ENCODE measurements around the gene ZNF681. TPM values are rescaled to one million over a fixed set of nuclear protein-coding genes. Genes with fewer than 3 reads are reported as not detected.
A peak's percentile ranks its signal among the peaks of the same experiment; 100 is the strongest.

The ZNF681 gene
- total and polyA plus RNA-seq, 2 of the 4 experiments (the other 2 are of a cell fraction): 0.15 to 0.54 TPM

DNA sequence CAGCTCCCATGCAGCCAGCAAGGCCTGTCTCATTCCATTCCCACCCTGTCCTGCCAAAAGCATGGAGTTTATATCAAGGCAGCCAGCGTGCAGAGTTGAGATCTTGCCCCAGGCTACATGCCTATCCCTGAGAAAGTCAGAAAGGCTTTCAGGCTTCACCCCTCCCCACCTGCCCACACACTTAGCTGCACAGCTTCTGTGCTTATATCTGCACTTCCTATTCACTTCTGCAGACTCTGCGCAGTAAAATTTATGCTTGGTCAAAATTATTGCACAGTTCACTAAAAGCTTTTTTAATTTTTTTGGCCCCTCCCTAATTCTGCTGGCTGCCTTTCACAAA, 59.2 kb downstream of the ZNF681 start:
- no CpG with 5 or more reads among the region's 2 CpGs for WGBS, 2 experiments (ENCODE audit: extremely low coverage in 2 of 2, insufficient read length in 1 of 2)
- H2AK5ac ChIP-seq (ENCODE audit: low read depth, low read length): no peak overlapping the region
- no peak overlapping the region for H3K27ac ChIP-seq (ENCODE audit: insufficient read depth, low read length)
- H3K14ac ChIP-seq (replicated peaks; ENCODE audit: low read depth, low read length): no peak overlapping the region
- POLR2A ChIA-PET (ENCODE audit: unreplicated experiment): no interaction called here
- no peak overlapping the region for H3K56ac ChIP-seq (ENCODE audit: extremely low read depth, insufficient read depth, low read length)
- no peak overlapping the region for H3K4ac ChIP-seq (ENCODE audit: low read depth, low read length)
- H2AK9ac ChIP-seq (replicated peaks; ENCODE audit: low read depth, low read length, poor library complexity): no peak overlapping the region
- peaks cover 2% of the 10 kb centered on the region; the same call in 1 of the 2 replicates for H3K9me3 ChIP-seq (ENCODE audit: control insufficient read depth, insufficient read depth, low read length)
- H3K4me1 ChIP-seq (ENCODE audit: control insufficient read depth, insufficient read depth, low read length): no peaks in the 10 kb centered on the region
- H3K18ac ChIP-seq (ENCODE audit: low read depth, low read length): no peak overlapping the region
- no peak overlapping the region for H2BK20ac ChIP-seq (ENCODE audit: low read depth, low read length)
- TF ChIP-seq MAFK (IDR thresholded peaks at IDR 0.05; ENCODE audit: low read depth, low read length): no peak
- TF ChIP-seq RFX5 (IDR thresholded peaks at IDR 0.05; ENCODE audit: low read depth, low read length): no peak
- TF ChIP-seq CEBPB (IDR thresholded peaks at IDR 0.05; ENCODE audit: low read depth, low read length): no peak
- no peak for TF ChIP-seq BHLHE40 (IDR thresholded peaks at IDR 0.05; ENCODE audit: low read depth, low read length)
- no peak for TF ChIP-seq FOS (IDR thresholded peaks at IDR 0.05; ENCODE audit: low read depth, low read length)
- no peak for TF ChIP-seq CHD1 (IDR thresholded peaks at IDR 0.05; ENCODE audit: low read depth, low read length)
- TF ChIP-seq, protein P1, sequence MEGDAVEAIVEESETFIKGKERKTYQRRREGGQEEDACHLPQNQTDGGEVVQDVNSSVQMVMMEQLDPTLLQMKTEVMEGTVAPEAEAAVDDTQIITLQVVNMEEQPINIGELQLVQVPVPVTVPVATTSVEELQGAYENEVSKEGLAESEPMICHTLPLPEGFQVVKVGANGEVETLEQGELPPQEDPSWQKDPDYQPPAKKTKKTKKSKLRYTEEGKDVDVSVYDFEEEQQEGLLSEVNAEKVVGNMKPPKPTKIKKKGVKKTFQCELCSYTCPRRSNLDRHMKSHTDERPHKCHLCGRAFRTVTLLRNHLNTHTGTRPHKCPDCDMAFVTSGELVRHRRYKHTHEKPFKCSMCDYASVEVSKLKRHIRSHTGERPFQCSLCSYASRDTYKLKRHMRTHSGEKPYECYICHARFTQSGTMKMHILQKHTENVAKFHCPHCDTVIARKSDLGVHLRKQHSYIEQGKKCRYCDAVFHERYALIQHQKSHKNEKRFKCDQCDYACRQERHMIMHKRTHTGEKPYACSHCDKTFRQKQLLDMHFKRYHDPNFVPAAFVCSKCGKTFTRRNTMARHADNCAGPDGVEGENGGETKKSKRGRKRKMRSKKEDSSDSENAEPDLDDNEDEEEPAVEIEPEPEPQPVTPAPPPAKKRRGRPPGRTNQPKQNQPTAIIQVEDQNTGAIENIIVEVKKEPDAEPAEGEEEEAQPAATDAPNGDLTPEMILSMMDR (conservative IDR thresholded peaks at IDR 0.05; ENCODE audit: low read depth, low read length): no peak
- no peak for TF ChIP-seq NFE2L2 (IDR thresholded peaks at IDR 0.05; ENCODE audit: low read depth, low read length)
- no peak for TF ChIP-seq RCOR1 (IDR thresholded peaks at IDR 0.05; ENCODE audit: insufficient replicate concordance, low read length)
- TF ChIP-seq POLR2A (IDR thresholded peaks at IDR 0.05; ENCODE audit: low read depth, low read length): no peak
- TF ChIP-seq SMC3 (IDR thresholded peaks at IDR 0.05; ENCODE audit: low read depth, low read length): no peak
- TF ChIP-seq, protein P2, sequence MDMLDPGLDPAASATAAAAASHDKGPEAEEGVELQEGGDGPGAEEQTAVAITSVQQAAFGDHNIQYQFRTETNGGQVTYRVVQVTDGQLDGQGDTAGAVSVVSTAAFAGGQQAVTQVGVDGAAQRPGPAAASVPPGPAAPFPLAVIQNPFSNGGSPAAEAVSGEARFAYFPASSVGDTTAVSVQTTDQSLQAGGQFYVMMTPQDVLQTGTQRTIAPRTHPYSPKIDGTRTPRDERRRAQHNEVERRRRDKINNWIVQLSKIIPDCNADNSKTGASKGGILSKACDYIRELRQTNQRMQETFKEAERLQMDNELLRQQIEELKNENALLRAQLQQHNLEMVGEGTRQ (IDR thresholded peaks at IDR 0.05; ENCODE audit: low read depth, low read length): no peak
- TF ChIP-seq MXI1 (IDR thresholded peaks at IDR 0.05; ENCODE audit: borderline replicate concordance, low read depth, low read length): no peak
- TF ChIP-seq MAZ (IDR thresholded peaks at IDR 0.05; ENCODE audit: borderline replicate concordance, low read depth, low read length): no peak
- TF ChIP-seq, protein P3, sequence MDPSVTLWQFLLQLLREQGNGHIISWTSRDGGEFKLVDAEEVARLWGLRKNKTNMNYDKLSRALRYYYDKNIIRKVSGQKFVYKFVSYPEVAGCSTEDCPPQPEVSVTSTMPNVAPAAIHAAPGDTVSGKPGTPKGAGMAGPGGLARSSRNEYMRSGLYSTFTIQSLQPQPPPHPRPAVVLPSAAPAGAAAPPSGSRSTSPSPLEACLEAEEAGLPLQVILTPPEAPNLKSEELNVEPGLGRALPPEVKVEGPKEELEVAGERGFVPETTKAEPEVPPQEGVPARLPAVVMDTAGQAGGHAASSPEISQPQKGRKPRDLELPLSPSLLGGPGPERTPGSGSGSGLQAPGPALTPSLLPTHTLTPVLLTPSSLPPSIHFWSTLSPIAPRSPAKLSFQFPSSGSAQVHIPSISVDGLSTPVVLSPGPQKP (IDR thresholded peaks at IDR 0.05; ENCODE audit: borderline replicate concordance, low read depth, low read length): no peak
- H2AFZ ChIP-seq (replicated peaks; ENCODE audit: low read length, poor library complexity): no peak overlapping the region
- DNase-seq: no peak
- H2BK5ac ChIP-seq (ENCODE audit: low read depth, low read length, poor library complexity, severe bottlenecking): no peak overlapping the region
- no peaks in the 10 kb centered on the region for H3K9me1 ChIP-seq (ENCODE audit: insufficient read depth, low read length)
- no peaks in the 10 kb centered on the region for H3K27me3 ChIP-seq (ENCODE audit: control insufficient read depth, insufficient read depth, low read length)
- no peak overlapping the region for H3K4me2 ChIP-seq (ENCODE audit: low read depth, low read length)
- H4K5ac ChIP-seq (ENCODE audit: low read depth, low read length): no peak overlapping the region
- intact Hi-C loops (cut with micrococcal nuclease) (no loop called here), dilution Hi-C loops (cut with HindIII; ENCODE audit: low sequenced_read_pairs, unreplicated experiment) (no loop called here), in situ Hi-C loops (cut with MboI; ENCODE audit: low sequenced_read_pairs) (no loop called here)
- no peak overlapping the region for H2BK15ac ChIP-seq (ENCODE audit: low read depth, low read length)
- H2BK120ac ChIP-seq (ENCODE audit: low read depth, low read length): no peak overlapping the region
- H3K4me3 ChIP-seq (ENCODE audit: insufficient read depth, low read depth, low read length): no peak overlapping the region
- CTCF ChIA-PET: interaction anchor here (0.9 kb wide), 1 partner anchor 10 kb away, joined by 3 read pairs; no protein-coding TSS in a partner anchor
- H3K9ac ChIP-seq (ENCODE audit: low read depth, low read length): no peak overlapping the region
- no peak overlapping the region for H3K23ac ChIP-seq (ENCODE audit: low read depth, low read length)
- H4K91ac ChIP-seq (ENCODE audit: insufficient read depth, low read depth, low read length): no peak overlapping the region
- no peak overlapping the region for H4K8ac ChIP-seq (ENCODE audit: low read depth in 2 of 2, low read length in 2 of 2)
- H4K20me1 ChIP-seq (ENCODE audit: insufficient read depth, low read length): no peaks in the 10 kb centered on the region
- H3K79me1 ChIP-seq (ENCODE audit: low read depth in 1 of 2, low read length in 2 of 2): no peaks in the 10 kb centered on the region
- H3K36me3 ChIP-seq (ENCODE audit: control insufficient read depth, insufficient read depth, low read length): no peaks in the 10 kb centered on the region
- no TSS peak for BruUV-seq (replicated peaks)
- peak; percentile 17 for ATAC-seq (ENCODE audit: low read depth)

Data from IMR-90 (cell line).